ENCODE data around the gene MYO3B.

GRCh38 chr2:170206246-170206645 is 28.3 kb downstream of the MYO3B start:
- TF ChIP-seq CTCF (IDR thresholded peaks at IDR 0.05) (no peak), POLR2AphosphoS5 (IDR thresholded peaks at IDR 0.05; ENCODE audit: low read depth, low read length) (no peak)

Measured in SK-N-SH (cell line).